CD14-positive monocyte (primary cell): ENCODE results near the gene CD74. TPM values are rescaled to one million over a fixed set of nuclear protein-coding genes. Genes with fewer than 3 reads are reported as not detected.

Source experiments
- DNase-seq, 3 donors: peaks; one replicate each; pipeline ENCODE4 v3.0.0-alpha.2; 2011 to 2022
- H2AFZ ChIP-seq: 2 replicates; pipeline ENCODE4 v1.6.0; 2012; ENCODE audit warnings: mild to moderate bottlenecking, low read depth, low read length, inconsistent platforms; ENCODE audit not compliant: insufficient read depth, poor library complexity, severe bottlenecking
- H3K27ac ChIP-seq, 2 donors: 1 replicate in 1 of 2; 2 replicates in 1 of 2; pipeline ENCODE4 v1.5.1; 2012 to 2013; ENCODE audit warnings: low read length in 2 of 2, control low read depth in 1 of 2, inconsistent platforms in 1 of 2, low read depth in 1 of 2, mild to moderate bottlenecking in 1 of 2
- H3K27me3 ChIP-seq, 2 donors: one replicate each; pipeline versions ENCODE4 v1.6.0 to v1.6.1; 2011 to 2013; ENCODE audit warnings: low read length in 2 of 2; ENCODE audit not compliant: control insufficient read depth in 2 of 2, insufficient read depth in 2 of 2
- H3K36me3 ChIP-seq, 2 donors: replicated peaks in 1 of 2; 1 replicate in 1 of 2; 2 replicates in 1 of 2; pipeline versions ENCODE4 v1.5.1 to v1.6.1; 2012 to 2013; ENCODE audit warnings: low read length in 2 of 2, control low read depth in 1 of 2, inconsistent platforms in 1 of 2, mild to moderate bottlenecking in 1 of 2; ENCODE audit not compliant: insufficient read depth in 2 of 2, control insufficient read depth in 1 of 2
- H3K4me1 ChIP-seq, 2 donors: 1 replicate in 1 of 2; 2 replicates in 1 of 2; pipeline versions ENCODE4 v1.5.1 to v1.6.1; 2012 to 2013; ENCODE audit warnings: low read length in 2 of 2, control low read depth in 1 of 2, inconsistent platforms in 1 of 2, mild to moderate bottlenecking in 1 of 2, moderate library complexity in 1 of 2; ENCODE audit not compliant: insufficient read depth in 2 of 2, control insufficient read depth in 1 of 2
- H3K4me2 ChIP-seq: replicated peaks from 2 replicates; pipeline ENCODE3; 2012; ENCODE audit warnings: low read length, moderate library complexity, mild to moderate bottlenecking; ENCODE audit not compliant: poor library complexity, severe bottlenecking; ENCODE audit errors: extremely low read depth
- H3K4me3 ChIP-seq, 3 experiments: fragments of 200-600 bp in 1 of 3; sonication (generic) in 1 of 3; replicated peaks in 1 of 3; 1 replicate in 2 of 3; 2 replicates in 1 of 3; pipeline ENCODE4 v1.5.1; 2011 to 2013; ENCODE audit warnings: low read length in 3 of 3, mild to moderate bottlenecking in 3 of 3, control low read depth in 2 of 3, low read depth in 2 of 3, inconsistent platforms in 1 of 3, moderate library complexity in 1 of 3
- H3K79me2 ChIP-seq: 2 replicates; pipeline ENCODE4 v1.6.0; 2012; ENCODE audit warnings: mild to moderate bottlenecking, control low read depth, inconsistent platforms, low read length, moderate library complexity; ENCODE audit not compliant: insufficient read depth
- H3K9ac ChIP-seq: 2 replicates; pipeline ENCODE4 v1.6.0; 2017; ENCODE audit warnings: low read length, mild to moderate bottlenecking; ENCODE audit not compliant: insufficient read depth, poor library complexity, severe bottlenecking
- H3K9me3 ChIP-seq, 2 donors: replicated peaks in 1 of 2; 1 replicate in 1 of 2; 2 replicates in 1 of 2; pipeline versions ENCODE4 v1.5.1 to v1.6.1; 2012 to 2013; ENCODE audit warnings: low read length in 2 of 2, control low read depth in 1 of 2; ENCODE audit not compliant: control insufficient read depth in 1 of 2, insufficient read depth in 1 of 2
- H4K20me1 ChIP-seq: 2 replicates; pipeline ENCODE4 v1.6.0; 2012; ENCODE audit warnings: mild to moderate bottlenecking, low read length, control low read depth, moderate library complexity; ENCODE audit not compliant: insufficient read depth
- H3K27ac Mint-ChIP-seq, 7 donors: one replicate each; pipeline ENCODE4 v1.8.0; 2020; ENCODE audit warnings: mild to moderate bottlenecking in 7 of 7, mixed read lengths in 7 of 7, moderate library complexity in 6 of 7, inconsistent platforms in 2 of 7
- H3K27me3 Mint-ChIP-seq, 3 donors: one replicate each; pipeline ENCODE4 v1.8.0; 2021 to 2022; ENCODE audit warnings: low read depth in 3 of 3, mild to moderate bottlenecking in 3 of 3, mixed read lengths in 3 of 3, moderate library complexity in 3 of 3, inconsistent platforms in 1 of 3
- H3K36me3 Mint-ChIP-seq, 2 donors: one replicate each; pipeline ENCODE4 v1.8.0; 2020; ENCODE audit warnings: mixed read lengths in 2 of 2, inconsistent platforms in 1 of 2, mild to moderate bottlenecking in 1 of 2
- H3K4me1 Mint-ChIP-seq: one replicate; pipeline ENCODE4 v1.8.0; 2020; ENCODE audit warnings: mild to moderate bottlenecking, mixed read lengths
- H3K4me3 Mint-ChIP-seq, 2 donors: one replicate each; pipeline ENCODE4 v1.8.0; 2020; ENCODE audit warnings: mild to moderate bottlenecking in 2 of 2, mixed read lengths in 2 of 2, moderate library complexity in 1 of 2
- H3K9me3 Mint-ChIP-seq, 7 donors: one replicate each; pipeline ENCODE4 v1.8.0; 2020 to 2022; ENCODE audit warnings: mixed read lengths in 7 of 7, mild to moderate bottlenecking in 6 of 7, moderate library complexity in 6 of 7, inconsistent platforms in 2 of 7
- WGBS: methylation state at CpG from one replicate; pipeline ENCODE4 v1.1.5; 2013; ENCODE audit warnings: missing lambda C conversion rate; ENCODE audit not compliant: insufficient coverage; 5-methylcytosine and 5-hydroxymethylcytosine counted together
- intact Hi-C, 2 donors: fragments of 100-400 bp; cut with micrococcal nuclease; formaldehyde crosslinking; loops; one replicate each; pipeline versions ENCODE4 v1.15.0 to v1.15.1; 2023
- polyA minus RNA-seq: library from RNA; depleted of rRNA, polyadenylated mRNA; stranded (reverse); fragments of >200 nt; gene quantifications from 2 replicates; pipeline ENCODE4 v1.2.3, GENCODE V29; 2012
- polyA plus RNA-seq, 3 donors: library from polyadenylated mRNA; depleted of rRNA in 1 of 3; unstranded in 2 of 3; stranded (reverse) in 1 of 3; fragments of 300-500 nt in 2 of 3; fragments of >200 nt in 1 of 3; fragmentation: Illumina TruSeq in 2 of 3; gene quantifications; 1 replicate in 2 of 3; 2 replicates in 1 of 3; pipeline ENCODE4 v1.2.3, GENCODE V29; 2012 to 2021
- total RNA-seq, 12 experiments: library from RNA in 1 of 12; stranded (reverse) in 1 of 12; fragments of 120-200 nt in 1 of 12; gene quantifications; one replicate each; pipeline ENCODE4 v1.2.4 and lab custom pipeline; 2013 to 2026; ENCODE audit warnings: mixed read lengths in 6 of 12, inconsistent platforms in 1 of 12
- TF ChIP-seq, protein P1 (sequence below): fragments of 200-600 bp; IDR thresholded peaks from one replicate; pipeline ENCODE4 v1.8.0; 2022; ENCODE audit warnings: antibody characterized with exemption, mild to moderate bottlenecking

Gene CD74
- total RNA-seq (2013) = 5,942 TPM
- 1,000 to 10,000 TPM; 3,498 to 7,550 (median 4,939) TPM for polyA plus RNA-seq
- 4,881 and 12,387 TPM in 2 replicates for polyA minus RNA-seq
- 1,069 to 3,711 (median 1,982) reads per million in 11 experiments for total RNA-seq (lab: John Stamatoyannopoulos, UW)

DNA sequence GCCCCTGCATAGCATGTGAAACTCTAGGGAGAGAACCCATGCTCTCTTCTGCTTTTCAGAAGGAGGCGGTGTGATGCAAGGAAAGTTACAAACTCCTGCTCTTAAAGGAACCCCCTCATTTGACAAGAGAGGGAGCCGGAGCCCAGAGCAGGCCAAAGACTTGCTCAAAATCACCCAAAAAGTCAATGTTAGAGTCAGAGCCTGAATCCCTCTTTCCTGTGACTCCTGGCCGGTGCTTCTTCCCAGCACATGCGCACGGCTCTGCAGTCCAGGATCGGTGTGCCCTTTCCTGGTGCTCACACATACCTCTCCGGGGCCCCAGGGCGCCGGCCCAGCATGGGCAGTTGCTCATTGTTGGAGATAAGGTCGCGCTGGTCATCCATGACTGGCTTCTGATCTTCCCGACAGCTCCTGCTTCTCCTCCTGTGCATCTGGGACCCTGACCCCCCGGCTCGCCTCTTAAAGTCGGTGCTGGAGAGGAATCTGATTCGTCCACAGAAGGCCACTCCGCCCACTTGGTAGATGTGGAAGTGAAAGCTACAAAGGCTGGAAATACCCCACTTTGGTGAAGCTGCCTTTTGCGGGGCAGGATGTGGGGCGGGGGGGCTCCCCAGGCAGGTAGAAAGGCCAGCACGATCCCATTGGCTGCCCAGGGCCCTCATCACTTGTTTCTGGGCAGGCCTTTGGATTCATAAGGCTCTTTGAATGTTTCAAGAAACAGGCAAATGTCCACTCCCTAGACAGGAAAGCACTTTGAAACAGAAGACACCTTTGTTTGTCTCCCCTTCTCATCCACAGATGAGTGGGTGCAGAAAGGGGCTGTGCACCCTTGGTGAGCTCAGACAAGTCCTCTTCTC lies at the start of gene CD74:
Gene CD74 (minus strand): TSS at position 592 of the 857 bp plus-strand sequence. CDS start 161 bp downstream, at position 431.
- peak within 1 kb of the TSS; percentile 99 for H3K9ac ChIP-seq
- WGBS = 0% methylated on average over 12 of the region's 20 CpGs
- H3K4me1 Mint-ChIP-seq = peaks cover 42% of the 10 kb centered on the region

DNA sequence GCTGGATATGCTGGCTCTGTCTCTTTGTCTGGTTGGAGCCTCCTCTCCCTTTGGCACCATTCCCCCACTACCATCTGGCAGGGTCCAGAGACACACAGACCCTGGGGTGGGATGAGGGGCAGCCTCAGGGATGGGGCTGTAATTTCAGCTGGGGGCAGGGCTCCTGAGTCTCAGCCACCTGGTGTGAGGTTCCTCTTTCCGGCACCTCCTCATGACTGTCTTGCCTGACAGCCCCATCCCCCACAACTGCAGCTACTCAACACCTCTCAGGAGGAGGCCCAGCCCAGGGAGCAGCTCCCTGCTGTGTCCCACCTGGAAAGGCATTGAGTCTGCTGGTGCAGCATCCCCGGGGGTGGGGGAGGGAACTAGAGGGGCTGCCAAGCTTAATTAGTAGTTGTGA lies 48.5 kb upstream of the CD74 start:
- no peaks in the 10 kb centered on the region for H4K20me1 ChIP-seq
- no peak overlapping the region for H3K4me2 ChIP-seq
- H3K9ac ChIP-seq = no peak overlapping the region
- no peak overlapping the region for H2AFZ ChIP-seq
- Mint-ChIP-seq H3K27ac (no peak overlapping the region), H3K27me3 (peaks cover 2 to 9% (median 5%) of the 10 kb centered on the region in 3 donors), H3K4me3 (no peak overlapping the region), H3K9me3 (no peaks in the 10 kb centered on the region), H3K4me1 (peaks cover 37% of the 10 kb centered on the region), H3K36me3 (no peaks in the 10 kb centered on the region)
- H3K36me3 ChIP-seq = no peaks in the 10 kb centered on the region
- no peak for DNase-seq
- H3K27ac ChIP-seq = no peak overlapping the region
- H3K4me1 ChIP-seq = peaks cover 24 to 26% of the 10 kb centered on the region in 2 donors
- no CpG with 5 or more reads among the region's 2 CpGs for WGBS
- TF ChIP-seq, protein P1, sequence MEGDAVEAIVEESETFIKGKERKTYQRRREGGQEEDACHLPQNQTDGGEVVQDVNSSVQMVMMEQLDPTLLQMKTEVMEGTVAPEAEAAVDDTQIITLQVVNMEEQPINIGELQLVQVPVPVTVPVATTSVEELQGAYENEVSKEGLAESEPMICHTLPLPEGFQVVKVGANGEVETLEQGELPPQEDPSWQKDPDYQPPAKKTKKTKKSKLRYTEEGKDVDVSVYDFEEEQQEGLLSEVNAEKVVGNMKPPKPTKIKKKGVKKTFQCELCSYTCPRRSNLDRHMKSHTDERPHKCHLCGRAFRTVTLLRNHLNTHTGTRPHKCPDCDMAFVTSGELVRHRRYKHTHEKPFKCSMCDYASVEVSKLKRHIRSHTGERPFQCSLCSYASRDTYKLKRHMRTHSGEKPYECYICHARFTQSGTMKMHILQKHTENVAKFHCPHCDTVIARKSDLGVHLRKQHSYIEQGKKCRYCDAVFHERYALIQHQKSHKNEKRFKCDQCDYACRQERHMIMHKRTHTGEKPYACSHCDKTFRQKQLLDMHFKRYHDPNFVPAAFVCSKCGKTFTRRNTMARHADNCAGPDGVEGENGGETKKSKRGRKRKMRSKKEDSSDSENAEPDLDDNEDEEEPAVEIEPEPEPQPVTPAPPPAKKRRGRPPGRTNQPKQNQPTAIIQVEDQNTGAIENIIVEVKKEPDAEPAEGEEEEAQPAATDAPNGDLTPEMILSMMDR = no peak
- no peaks in the 10 kb centered on the region for H3K9me3 ChIP-seq
- no peaks in the 10 kb centered on the region for H3K27me3 ChIP-seq
- no peak overlapping the region for H3K4me3 ChIP-seq
- intact Hi-C loops = no loop called here
- H3K79me2 ChIP-seq = no peaks in the 10 kb centered on the region

More for the DNA sequence above, at the start of gene CD74:
- Mint-ChIP-seq H3K36me3 (peaks cover 29 to 41% of the 10 kb centered on the region in 2 donors), H3K27me3 (peaks cover 0 to 11% (median 1%) of the 10 kb centered on the region in 3 donors), H3K27ac (peak within 1 kb of the TSS; percentile 98 to 100 (median 99)), H3K4me3 (peak within 1 kb of the TSS; percentile 97 to 99), H3K9me3 (peaks cover 0 to 6% (median 0%) of the 10 kb centered on the region in 7 donors)
- DNase-seq = peak; percentile 94 to 99 (median 98)
- Histone ChIP-seq H3K4me3 (peak within 1 kb of the TSS; percentile 98 to 100 (median 100)), H2AFZ (peak within 1 kb of the TSS; percentile 66), H3K27me3 (no peaks in the 10 kb centered on the region), H3K27ac (peak within 1 kb of the TSS; percentile 98 to 99), H3K9me3 (no peaks in the 10 kb centered on the region), H3K79me2 (peaks cover 53% of the 10 kb centered on the region), H3K4me1 (peaks cover 35 to 44% of the 10 kb centered on the region in 2 donors), H4K20me1 (peaks cover 51% of the 10 kb centered on the region), H3K4me2 (peak within 1 kb of the TSS; percentile 82), H3K36me3 (peaks cover 23 to 38% of the 10 kb centered on the region in 2 donors)
- TF ChIP-seq, protein P1 = no peak
- intact Hi-C loops = loop anchor here (5.0 kb wide), 2 partner anchors 35 to 65 kb away; partner anchors contain the start of gene RPS14 (in 2 of the 2)
